Stimulated activated CD8-positive, alpha-beta memory T cell treated with anti-CD3 and anti-CD28 coated beads, Interleukin-2, amount 100 ng/mL, for 1 hour (primary cell): Measurements from ENCODE around the gene PDE10A.
"Not testable (repeated sequence)": the region's sequence is repeated elsewhere in the genome, so short reads cannot be mapped to it uniquely, and the experiment has no call there.

Source experiments
- DNase-seq, 2 donors: peaks; one replicate each; pipeline ENCODE4 v3.0.0-alpha.2; 2020; ENCODE audit warnings: low read depth in 2 of 2

The PDE10A gene

GRCh38 chr6:165551828-165552227 lies 111.2 kb downstream of the PDE10A start:
- no peak for DNase-seq

- no peak for DNase-seq
Observed at GRCh38 chr6:165548450-165548849, 114.6 kb downstream of the PDE10A start.

GRCh38 chr6:165545806-165546205 lies 117.2 kb downstream of the PDE10A start:
- no peak for DNase-seq

GRCh38 chr6:165543781-165544180 lies 119.3 kb downstream of the PDE10A start:
- no peak for DNase-seq

- no peak for DNase-seq
Observed at GRCh38 chr6:165536911-165537310, 126.1 kb downstream of the PDE10A start.

GRCh38 chr6:165519316-165519715 lies 143.7 kb downstream of the PDE10A start:
- DNase-seq: no peak

- DNase-seq: no peak
Observed at GRCh38 chr6:165515963-165516624, 146.9 kb downstream of the PDE10A start.

GRCh38 chr6:165514621-165515020 lies 148.4 kb downstream of the PDE10A start:
- DNase-seq: no peak

- no peak for DNase-seq
Observed at GRCh38 chr6:165511807-165512206, 151.2 kb downstream of the PDE10A start.

- DNase-seq: no peak
Observed at GRCh38 chr6:165508321-165508869, 154.6 kb downstream of the PDE10A start.

GRCh38 chr6:165506657-165507056 lies 156.4 kb downstream of the PDE10A start:
- DNase-seq: no peak

- not testable (repeated sequence) for DNase-seq
Observed at GRCh38 chr6:165500214-165500907, 162.7 kb downstream of the PDE10A start.

- DNase-seq: no peak
Observed at GRCh38 chr6:165497472-165497871, 165.6 kb downstream of the PDE10A start.

- DNase-seq: no peak
Observed at GRCh38 chr6:165488624-165489295, 174.3 kb downstream of the PDE10A start.

- no peak for DNase-seq
Observed at GRCh38 chr6:165487950-165488349, 175.1 kb downstream of the PDE10A start.

GRCh38 chr6:165487347-165487746 lies 175.7 kb downstream of the PDE10A start:
- DNase-seq: no peak

- DNase-seq: no peak
Observed at GRCh38 chr6:165486183-165487137, 176.6 kb downstream of the PDE10A start.

- no peak for DNase-seq
Observed at GRCh38 chr6:165484178-165484889, 178.7 kb downstream of the PDE10A start.

- DNase-seq: no peak
Observed at GRCh38 chr6:165481921-165482320, 181.1 kb downstream of the PDE10A start.

GRCh38 chr6:165480916-165481315 lies 182.1 kb downstream of the PDE10A start:
- DNase-seq: no peak

- DNase-seq: no peak
Observed at GRCh38 chr6:165478581-165478980, 184.5 kb downstream of the PDE10A start.
